Effector memory CD8-positive, alpha-beta T cell (primary cell): ENCODE measurements around the gene MYO5B.

ENCODE experiments used
- ATAC-seq: fragments of 150-1000 bp; cut with Tn5 transposase; replicated peaks from 2 replicates; pipeline ENCODE4 v1.10.0; 2021; ENCODE audit warnings: mild to moderate bottlenecking, moderate library complexity
- DNase-seq, 3 experiments: peaks; one replicate each; pipeline ENCODE4 v3.0.0; 2021
- H3K27ac Mint-ChIP-seq, 2 donors: one replicate each; pipeline ENCODE4 v1.8.0; 2022; ENCODE audit warnings: mild to moderate bottlenecking in 2 of 2, mixed read lengths in 2 of 2, moderate library complexity in 2 of 2
- H3K27me3 Mint-ChIP-seq, 2 donors: one replicate each; pipeline ENCODE4 v1.8.0; 2022; ENCODE audit warnings: mixed read lengths in 2 of 2
- H3K36me3 Mint-ChIP-seq: one replicate; pipeline ENCODE4 v1.8.0; 2022; ENCODE audit warnings: mild to moderate bottlenecking, moderate library complexity, mixed read lengths; ENCODE audit not compliant: insufficient read depth
- H3K4me1 Mint-ChIP-seq, 2 donors: one replicate each; pipeline ENCODE4 v1.8.0; 2022; ENCODE audit warnings: low read depth in 2 of 2, mixed read lengths in 2 of 2
- H3K4me3 Mint-ChIP-seq, 2 donors: one replicate each; pipeline ENCODE4 v1.8.0; 2022; ENCODE audit warnings: mild to moderate bottlenecking in 2 of 2, mixed read lengths in 2 of 2, moderate library complexity in 2 of 2
- H3K9me3 Mint-ChIP-seq, 2 donors: one replicate each; pipeline ENCODE4 v1.8.0; 2022; ENCODE audit warnings: mixed read lengths in 2 of 2

Gene MYO5B

DNA sequence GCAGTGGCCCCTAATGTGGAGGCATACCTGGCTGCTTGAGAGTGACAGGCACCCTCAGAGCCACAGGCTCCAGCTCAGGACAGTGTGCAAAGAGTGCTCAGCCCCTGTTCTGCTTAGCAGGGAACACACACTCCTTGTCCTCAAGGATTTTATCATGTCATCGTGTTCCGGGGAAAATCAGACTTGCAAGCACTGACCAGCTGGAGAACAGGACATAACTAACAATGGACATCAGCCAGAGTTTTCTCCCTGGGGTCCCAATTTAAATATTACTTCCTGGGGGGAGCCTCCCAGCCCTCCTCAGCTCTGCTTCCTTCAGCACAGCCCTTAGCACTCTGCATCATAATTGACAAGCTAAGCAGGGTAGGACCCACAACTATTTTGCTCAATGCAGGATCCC lies 206.2 kb downstream of the MYO5B start:
- H3K36me3 Mint-ChIP-seq = peaks cover 3% of the 10 kb centered on the region
- H3K4me3 Mint-ChIP-seq = no peak overlapping the region
- DNase-seq (no peak), ATAC-seq (no peak)
- H3K27ac Mint-ChIP-seq = no peak overlapping the region
- peaks cover 19 to 71% of the 10 kb centered on the region in 2 donors for H3K27me3 Mint-ChIP-seq
- H3K9me3 Mint-ChIP-seq = no peaks in the 10 kb centered on the region
- peaks cover 0 to 3% of the 10 kb centered on the region in 2 donors for H3K4me1 Mint-ChIP-seq

DNA sequence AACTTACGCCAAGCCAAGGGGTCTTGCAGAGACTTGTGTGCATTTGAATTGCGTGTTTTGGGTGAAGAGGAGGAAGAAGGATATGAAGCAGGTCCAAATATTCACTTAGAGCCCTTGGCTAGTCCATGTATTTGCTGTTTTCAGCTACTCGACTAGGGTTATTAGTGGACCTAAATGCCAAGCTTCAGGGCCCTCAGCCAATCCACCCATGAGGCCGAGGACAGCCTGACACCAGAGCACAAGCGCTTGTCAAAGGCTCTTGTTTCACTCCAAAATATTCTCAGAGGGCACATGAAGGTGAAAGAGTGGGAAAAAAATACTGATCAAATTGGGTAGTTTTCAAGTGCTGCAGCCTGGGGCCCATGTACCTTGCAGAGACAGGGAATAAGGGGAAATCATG lies 206.8 kb downstream of the MYO5B start:
- ATAC-seq = no peak
- Mint-ChIP-seq H3K4me1 (peaks cover 0 to 3% of the 10 kb centered on the region in 2 donors), H3K4me3 (no peak overlapping the region), H3K27ac (no peak overlapping the region), H3K36me3 (peaks cover 3% of the 10 kb centered on the region), H3K27me3 (peaks cover 18 to 65% of the 10 kb centered on the region in 2 donors), H3K9me3 (no peaks in the 10 kb centered on the region)
- no peak for DNase-seq

DNA sequence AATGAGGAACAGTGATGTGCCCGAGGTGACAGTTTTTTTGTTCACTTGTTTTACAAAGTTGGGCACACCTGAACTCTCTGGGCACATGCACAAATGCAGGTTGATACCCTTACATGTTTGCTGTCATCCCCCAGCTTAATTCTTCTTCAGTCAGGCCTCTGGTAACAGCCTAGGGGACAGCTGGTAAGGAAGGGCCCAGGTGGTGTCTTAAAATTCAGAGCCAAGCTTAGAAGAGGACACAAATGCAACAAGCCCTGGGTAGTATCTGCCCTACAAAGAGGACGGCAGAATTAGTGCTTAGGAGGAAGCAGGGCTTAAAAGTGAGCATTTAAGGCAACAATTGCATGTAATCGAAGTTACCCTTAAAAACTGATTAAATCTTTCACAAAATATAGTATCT lies 209.7 kb downstream of the MYO5B start:
- Mint-ChIP-seq H3K27ac (no peak overlapping the region), H3K4me1 (peaks cover 0 to 3% of the 10 kb centered on the region in 2 donors)

DNA sequence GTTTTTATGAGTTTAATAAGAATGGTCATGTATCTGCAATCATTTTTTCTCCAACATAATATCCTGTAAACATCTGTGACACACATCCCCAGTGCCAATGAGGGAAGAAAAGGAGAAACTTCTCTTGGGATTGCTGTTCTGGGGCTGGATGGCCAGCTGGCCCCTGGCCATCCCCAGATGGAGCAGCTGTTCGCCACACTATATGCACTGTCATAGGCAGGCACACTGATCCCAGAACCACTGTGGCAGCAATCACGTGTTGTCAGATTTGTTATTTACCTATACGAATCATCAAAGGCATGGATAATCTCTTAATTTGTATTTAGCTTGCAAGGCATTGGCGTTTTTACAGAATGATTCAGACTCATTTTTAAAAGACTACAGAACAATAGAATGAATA lies 214.1 kb downstream of the MYO5B start:
- H3K4me1 Mint-ChIP-seq = no peaks in the 10 kb centered on the region
- peaks cover 16 to 44% of the 10 kb centered on the region in 2 donors for H3K27me3 Mint-ChIP-seq
- DNase-seq (no peak), ATAC-seq (no peak)
- H3K4me3 Mint-ChIP-seq = no peak overlapping the region
- H3K36me3 Mint-ChIP-seq = no peaks in the 10 kb centered on the region
- H3K9me3 Mint-ChIP-seq = no peaks in the 10 kb centered on the region
- H3K27ac Mint-ChIP-seq = no peak overlapping the region

More for the DNA sequence above, 209.7 kb downstream of the MYO5B start:
- Mint-ChIP-seq H3K9me3 (no peaks in the 10 kb centered on the region), H3K27me3 (peaks cover 8 to 48% of the 10 kb centered on the region in 2 donors), H3K36me3 (peaks cover 3% of the 10 kb centered on the region), H3K4me3 (no peak overlapping the region)
- ATAC-seq (no peak), DNase-seq (no peak)

DNA sequence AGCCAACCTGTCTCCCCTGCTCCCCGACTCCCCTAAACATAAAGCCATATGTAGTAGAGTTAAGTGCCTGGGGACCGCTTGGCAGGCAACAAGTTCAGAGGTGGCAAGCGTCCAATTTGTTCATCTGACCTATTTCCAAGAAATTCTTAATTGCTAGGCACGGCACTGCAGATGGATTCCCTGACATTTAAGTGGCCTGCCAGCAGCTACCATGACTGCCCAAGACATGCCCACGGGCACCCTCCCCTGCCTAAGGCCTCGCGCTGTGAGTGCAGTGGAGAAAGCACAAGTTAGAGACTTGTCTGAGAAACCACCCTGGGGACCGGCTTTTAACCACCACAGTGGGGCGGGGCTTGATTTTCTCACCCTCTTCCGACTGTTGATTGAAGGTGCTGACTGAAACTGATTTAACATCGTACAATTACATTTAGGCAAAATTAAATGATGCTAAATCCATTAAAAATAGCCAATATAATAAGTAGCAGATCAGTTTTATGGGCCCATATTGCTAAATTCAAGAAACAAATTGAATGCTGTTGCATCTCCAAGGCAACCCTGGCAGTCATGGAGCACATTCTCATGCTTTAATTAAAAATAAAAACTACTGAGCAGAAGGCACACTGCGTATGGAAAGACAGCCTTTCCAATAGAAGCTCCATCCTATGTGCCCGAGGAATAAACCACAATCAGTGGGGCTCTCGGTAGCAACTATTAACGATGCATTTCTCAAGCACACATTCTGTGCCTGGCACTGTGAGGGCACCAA lies 218.0 kb downstream of the MYO5B start:
- peaks cover 20 to 43% of the 10 kb centered on the region in 2 donors for H3K27me3 Mint-ChIP-seq
- no peaks in the 10 kb centered on the region for H3K4me1 Mint-ChIP-seq
- no peaks in the 10 kb centered on the region for H3K36me3 Mint-ChIP-seq
- no peak for DNase-seq
- no peak overlapping the region for H3K27ac Mint-ChIP-seq
- no peak overlapping the region for H3K4me3 Mint-ChIP-seq
- H3K9me3 Mint-ChIP-seq = no peaks in the 10 kb centered on the region
- ATAC-seq = no peak

DNA sequence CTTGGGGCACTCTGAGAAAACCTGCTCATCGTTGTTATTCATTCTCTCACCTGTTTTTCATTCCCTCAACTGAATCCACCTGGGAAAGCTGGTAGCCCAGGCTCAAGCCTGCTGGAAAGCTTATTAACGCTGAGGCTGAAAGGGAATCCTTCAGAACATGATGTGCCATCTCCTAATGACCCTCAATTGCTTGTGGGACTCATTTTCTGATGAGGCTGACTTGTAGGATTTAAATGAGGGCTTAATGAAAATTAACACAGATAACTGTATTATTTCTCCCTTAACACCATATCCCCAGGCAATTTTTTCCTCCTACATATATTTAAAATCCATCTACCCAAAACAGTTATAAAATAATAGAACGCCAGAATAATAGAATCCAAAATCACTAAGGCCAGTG lies 218.9 kb downstream of the MYO5B start:
- Mint-ChIP-seq H3K27me3 (peaks cover 30 to 50% of the 10 kb centered on the region in 2 donors), H3K4me3 (no peak overlapping the region), H3K36me3 (no peaks in the 10 kb centered on the region), H3K4me1 (no peaks in the 10 kb centered on the region), H3K27ac (no peak overlapping the region), H3K9me3 (no peaks in the 10 kb centered on the region)
- no peak for DNase-seq
- ATAC-seq = no peak

DNA sequence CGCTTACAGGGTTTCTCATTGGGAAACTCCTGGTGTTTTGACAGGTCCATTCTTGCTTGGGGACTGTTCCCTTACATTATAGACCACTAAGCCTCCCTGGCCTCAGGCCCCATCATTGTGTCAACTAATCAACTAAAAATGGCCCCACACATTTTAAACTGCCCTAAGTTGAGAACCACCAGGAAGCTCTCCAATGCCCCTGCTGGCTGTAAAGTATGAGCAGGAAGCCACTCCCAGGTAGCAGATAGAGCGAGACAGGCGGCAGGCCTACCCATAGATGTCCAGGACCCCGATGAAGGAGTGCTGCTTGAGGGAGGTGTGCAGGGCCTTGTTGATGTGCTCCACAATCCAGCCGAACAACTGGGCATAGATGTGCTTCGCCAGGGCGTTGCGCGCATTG lies 220.9 kb downstream of the MYO5B start:
- peaks cover 27 to 46% of the 10 kb centered on the region in 2 donors for H3K27me3 Mint-ChIP-seq
- no peaks in the 10 kb centered on the region for H3K9me3 Mint-ChIP-seq
- no peak for ATAC-seq
- H3K27ac Mint-ChIP-seq = no peak overlapping the region
- H3K4me1 Mint-ChIP-seq = no peaks in the 10 kb centered on the region
- no peak overlapping the region for H3K4me3 Mint-ChIP-seq
- no peak for DNase-seq
- no peaks in the 10 kb centered on the region for H3K36me3 Mint-ChIP-seq

DNA sequence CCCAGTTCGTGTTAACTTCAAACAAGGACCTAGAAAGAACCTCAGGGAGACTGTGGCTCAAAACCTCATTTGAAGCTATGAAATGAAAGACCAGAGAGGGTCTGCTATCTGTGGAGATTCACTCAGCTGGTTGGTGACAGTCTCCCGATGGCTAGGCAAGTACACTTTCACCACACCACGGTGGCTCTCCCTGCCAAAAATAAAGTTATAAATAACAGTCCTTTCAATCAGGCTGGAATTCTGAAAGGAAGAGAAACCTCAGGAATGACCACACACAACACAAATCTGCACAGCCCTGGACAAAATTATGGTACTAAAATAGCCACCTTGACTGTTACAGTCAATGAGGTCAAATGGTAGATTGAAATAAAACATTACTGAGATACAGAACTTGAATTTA lies 221.4 kb downstream of the MYO5B start:
- peaks cover 26 to 41% of the 10 kb centered on the region in 2 donors for H3K27me3 Mint-ChIP-seq
- DNase-seq = no peak
- no peak overlapping the region for H3K4me3 Mint-ChIP-seq
- no peaks in the 10 kb centered on the region for H3K4me1 Mint-ChIP-seq
- H3K27ac Mint-ChIP-seq = no peak overlapping the region
- no peak for ATAC-seq
- no peaks in the 10 kb centered on the region for H3K36me3 Mint-ChIP-seq
- no peaks in the 10 kb centered on the region for H3K9me3 Mint-ChIP-seq

DNA sequence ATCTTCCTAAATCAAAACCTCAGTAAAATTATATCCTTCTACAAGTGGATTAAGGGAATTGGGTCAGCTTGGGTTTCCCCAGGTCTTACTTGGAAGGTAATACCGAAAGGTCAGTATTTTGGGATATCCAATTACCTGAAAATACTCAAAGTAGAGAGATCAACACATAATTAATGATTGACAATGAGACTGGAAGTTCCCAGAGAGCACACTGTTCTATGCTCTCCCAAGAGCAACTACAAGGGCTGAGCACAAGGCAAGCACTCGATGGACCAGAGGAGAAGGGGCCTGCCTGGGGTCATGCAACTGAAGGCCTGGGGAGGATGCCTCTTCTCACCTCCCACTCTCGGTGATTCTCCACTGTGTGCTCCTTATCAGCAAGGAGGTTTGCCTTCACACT lies 222.4 kb downstream of the MYO5B start:
- H3K9me3 Mint-ChIP-seq = no peaks in the 10 kb centered on the region
- H3K27me3 Mint-ChIP-seq = peaks cover 26 to 41% of the 10 kb centered on the region in 2 donors
- H3K36me3 Mint-ChIP-seq = no peaks in the 10 kb centered on the region
- no peak overlapping the region for H3K27ac Mint-ChIP-seq
- no peaks in the 10 kb centered on the region for H3K4me1 Mint-ChIP-seq
- ATAC-seq (no peak), DNase-seq (no peak)
- no peak overlapping the region for H3K4me3 Mint-ChIP-seq

DNA sequence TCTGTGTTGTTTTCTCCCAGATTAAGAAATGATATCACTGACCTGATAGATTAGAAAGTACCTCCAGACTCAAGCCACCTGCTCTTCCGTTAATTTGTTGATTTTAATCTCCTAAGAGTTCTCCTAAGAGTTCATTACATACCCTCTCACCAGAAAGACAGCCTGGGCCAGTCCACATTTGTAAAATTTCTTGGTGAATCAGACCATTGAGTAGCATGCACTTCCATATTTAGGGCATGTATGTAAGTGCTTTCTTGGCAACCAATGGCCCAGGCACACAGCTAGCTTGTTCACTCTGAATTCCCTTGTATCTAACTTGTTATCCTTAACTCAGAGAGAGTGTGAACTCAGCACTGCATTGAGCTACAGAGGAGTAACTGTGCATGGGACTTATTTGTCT lies 223.5 kb downstream of the MYO5B start:
- ATAC-seq (no peak), DNase-seq (no peak)
- Mint-ChIP-seq H3K4me3 (no peak overlapping the region), H3K4me1 (no peaks in the 10 kb centered on the region), H3K27ac (no peak overlapping the region), H3K9me3 (no peaks in the 10 kb centered on the region), H3K36me3 (no peaks in the 10 kb centered on the region), H3K27me3 (peaks cover 26 to 41% of the 10 kb centered on the region in 2 donors)

DNA sequence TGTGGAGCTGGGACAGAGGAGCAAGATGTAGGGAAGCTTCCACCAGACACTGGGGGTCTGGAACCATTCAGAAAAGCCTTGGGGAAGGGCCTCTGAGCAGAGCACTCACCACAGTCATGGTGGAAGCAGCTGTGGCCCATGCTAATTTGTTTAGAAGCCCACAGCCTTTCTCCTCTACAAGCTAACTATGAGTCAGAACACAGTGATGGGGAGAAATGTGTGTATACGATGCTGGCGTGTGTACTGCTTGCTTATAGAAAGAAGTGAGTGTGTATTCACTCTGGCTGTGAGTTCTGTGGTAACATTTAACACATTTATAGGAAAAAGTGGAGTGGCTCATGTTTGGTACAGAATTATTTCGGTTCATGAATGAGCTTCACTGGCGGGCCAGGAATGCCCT lies 224.6 kb downstream of the MYO5B start:
- H3K4me1 Mint-ChIP-seq = no peaks in the 10 kb centered on the region
- H3K36me3 Mint-ChIP-seq = no peaks in the 10 kb centered on the region
- no peaks in the 10 kb centered on the region for H3K9me3 Mint-ChIP-seq
- H3K4me3 Mint-ChIP-seq = no peak overlapping the region
- DNase-seq (no peak), ATAC-seq (no peak)
- H3K27ac Mint-ChIP-seq = no peak overlapping the region
- peaks cover 21 to 41% of the 10 kb centered on the region in 2 donors for H3K27me3 Mint-ChIP-seq

DNA sequence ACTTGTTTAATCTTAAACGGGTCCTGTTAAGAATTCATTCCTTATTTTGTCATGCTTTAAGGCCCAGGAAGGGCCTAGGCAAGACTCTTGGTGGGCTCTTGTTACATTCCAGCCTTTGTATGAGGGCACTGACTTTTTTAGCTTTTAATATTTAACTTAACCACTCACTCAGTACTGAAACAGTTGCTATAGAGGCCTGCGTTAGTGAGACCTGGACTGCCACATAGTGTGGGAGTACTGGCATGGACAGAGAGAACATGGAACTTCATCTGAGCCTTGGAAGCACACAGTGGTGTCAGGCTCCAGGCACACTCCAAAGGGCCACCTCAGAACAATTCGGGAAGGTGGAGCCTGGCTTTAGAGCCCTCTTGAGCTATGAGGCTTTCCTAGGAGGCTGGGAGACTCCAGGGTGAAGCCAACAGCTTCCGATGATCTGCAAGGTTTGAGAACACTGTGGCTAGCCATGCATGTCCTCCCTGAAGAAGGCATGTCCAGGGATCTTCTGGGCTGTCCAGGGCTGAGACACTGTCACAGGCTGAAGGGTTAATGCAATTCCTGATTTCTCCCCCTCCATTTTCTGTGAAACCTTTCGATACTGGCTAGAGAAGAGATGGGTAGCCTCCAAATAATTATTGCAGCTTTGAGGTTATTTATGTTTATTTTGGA lies 226.2 kb downstream of the MYO5B start:
- Mint-ChIP-seq H3K27me3 (peaks cover 27 to 49% of the 10 kb centered on the region in 2 donors), H3K4me3 (no peak overlapping the region), H3K4me1 (no peaks in the 10 kb centered on the region), H3K27ac (no peak overlapping the region), H3K9me3 (no peaks in the 10 kb centered on the region), H3K36me3 (no peaks in the 10 kb centered on the region)
- ATAC-seq (no peak), DNase-seq (no peak)

DNA sequence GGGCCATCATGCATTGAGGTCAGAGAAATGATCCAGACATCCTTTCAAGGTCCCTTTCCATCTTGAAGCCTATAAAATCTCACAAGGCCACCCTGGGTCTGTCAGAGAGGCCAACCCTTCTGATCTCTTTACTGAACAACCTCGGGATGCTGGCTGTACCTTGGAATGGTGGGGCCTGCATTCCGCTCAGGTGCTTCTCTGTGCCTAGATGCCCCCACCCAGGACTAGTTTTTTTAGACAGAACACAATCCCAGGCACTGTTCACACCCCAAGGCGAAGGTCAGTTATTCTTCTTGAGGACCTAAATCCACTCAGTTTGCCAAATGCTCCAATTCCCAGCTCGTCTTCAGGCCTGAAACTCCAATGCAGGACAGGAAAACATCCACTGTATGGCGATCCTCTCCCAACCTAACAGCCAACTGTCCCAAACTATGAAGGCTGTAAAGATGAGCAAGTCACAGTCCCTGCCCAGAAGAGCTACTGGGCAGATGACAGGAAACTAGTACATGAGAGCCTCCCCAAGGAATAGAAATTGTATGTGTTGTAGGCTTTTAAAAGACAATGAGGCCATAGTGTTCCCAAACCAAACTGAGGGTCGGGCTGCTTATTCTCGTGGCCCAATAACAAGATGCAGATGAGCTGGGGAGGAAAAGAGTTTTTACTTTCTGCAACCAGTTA lies 227.2 kb downstream of the MYO5B start:
- no peaks in the 10 kb centered on the region for H3K9me3 Mint-ChIP-seq
- ATAC-seq (no peak), DNase-seq (no peak)
- no peaks in the 10 kb centered on the region for H3K4me1 Mint-ChIP-seq
- peaks cover 27 to 53% of the 10 kb centered on the region in 2 donors for H3K27me3 Mint-ChIP-seq
- no peak overlapping the region for H3K27ac Mint-ChIP-seq
- no peaks in the 10 kb centered on the region for H3K36me3 Mint-ChIP-seq
- H3K4me3 Mint-ChIP-seq = no peak overlapping the region

DNA sequence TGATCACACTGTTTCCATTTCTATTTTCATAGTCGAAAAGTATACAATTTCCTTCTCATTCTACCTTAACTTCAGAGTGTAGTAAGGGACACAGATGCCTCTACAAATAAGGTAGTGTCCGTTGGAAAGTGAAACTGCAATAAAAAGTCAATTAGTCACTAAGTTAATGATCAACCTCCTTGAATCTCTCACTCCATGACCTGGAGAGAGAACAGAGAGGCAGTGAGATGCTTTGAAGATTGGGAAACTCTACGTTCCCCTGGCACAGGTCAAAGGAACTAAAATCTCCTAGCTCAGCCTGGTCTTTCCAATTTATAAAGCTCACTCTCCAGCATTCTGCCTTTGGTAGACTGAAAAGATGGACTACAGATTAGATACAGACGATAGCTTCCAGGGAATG lies 227.8 kb downstream of the MYO5B start:
- no peak overlapping the region for H3K27ac Mint-ChIP-seq
- peaks cover 26 to 53% of the 10 kb centered on the region in 2 donors for H3K27me3 Mint-ChIP-seq
- no peak for ATAC-seq
- H3K4me3 Mint-ChIP-seq = no peak overlapping the region
- no peaks in the 10 kb centered on the region for H3K36me3 Mint-ChIP-seq
- no peaks in the 10 kb centered on the region for H3K9me3 Mint-ChIP-seq
- no peaks in the 10 kb centered on the region for H3K4me1 Mint-ChIP-seq
- DNase-seq = no peak
